Osteoblast (primary cell): ENCODE data around the gene AFF3. TPM values are rescaled to one million over a fixed set of nuclear protein-coding genes. Genes with fewer than 3 reads are reported as not detected.
A peak's percentile ranks its signal among the peaks of the same experiment; 100 is the strongest.

Source experiments
- DNase-seq: peaks from one replicate; pipeline ENCODE4 v3.0.0; 2011; ENCODE audit warnings: low spot score, mixed read lengths; ENCODE audit not compliant: insufficient read length; ENCODE audit errors: missing footprints
- H2AFZ ChIP-seq: 2 replicates; pipeline ENCODE4 v1.6.0; 2011; ENCODE audit warnings: mild to moderate bottlenecking, low read length
- H3K27ac ChIP-seq: 2 replicates; pipeline ENCODE4 v1.5.1; 2011; ENCODE audit warnings: mild to moderate bottlenecking, low read depth, low read length, moderate library complexity
- H3K27me3 ChIP-seq: 2 replicates; pipeline ENCODE4 v1.6.0; 2012; ENCODE audit warnings: mild to moderate bottlenecking, control low read depth, inconsistent platforms, low read length, moderate library complexity; ENCODE audit not compliant: insufficient read depth
- H3K36me3 ChIP-seq: 2 replicates; pipeline ENCODE4 v1.5.1; 2011; ENCODE audit warnings: mild to moderate bottlenecking, low read length, control low read depth, moderate library complexity; ENCODE audit not compliant: insufficient read depth
- H3K4me1 ChIP-seq: 2 replicates; pipeline ENCODE4 v1.5.1; 2011; ENCODE audit warnings: mild to moderate bottlenecking, low read length, control low read depth, moderate library complexity; ENCODE audit not compliant: insufficient read depth
- H3K4me2 ChIP-seq: 2 replicates; pipeline ENCODE4 v1.6.0; 2011; ENCODE audit warnings: mild to moderate bottlenecking, low read length; ENCODE audit not compliant: insufficient read depth
- H3K4me3 ChIP-seq: fragments of 200-600 bp; sonication (generic); 3 replicates; pipeline ENCODE4 v1.5.1; 2012; ENCODE audit warnings: mild to moderate bottlenecking, low read length, inconsistent platforms; ENCODE audit not compliant: insufficient read depth
- H3K79me2 ChIP-seq: 2 replicates; pipeline ENCODE4 v1.6.0; 2012; ENCODE audit warnings: mild to moderate bottlenecking, low read length, control low read depth, inconsistent platforms; ENCODE audit not compliant: insufficient read depth
- H3K9me3 ChIP-seq: 2 replicates; pipeline ENCODE4 v1.5.1; 2011; ENCODE audit warnings: low read depth, low read length, control low read depth
- H4K20me1 ChIP-seq: 2 replicates; pipeline ENCODE4 v1.6.0; 2012; ENCODE audit warnings: mild to moderate bottlenecking, low read length, control low read depth; ENCODE audit not compliant: insufficient read depth
- CTCF ChIP-seq: IDR thresholded peaks from 2 replicates; pipeline ENCODE4 v1.5.1; 2011; ENCODE audit warnings: mild to moderate bottlenecking, low read depth, low read length, moderate library complexity; ENCODE audit errors: extremely low read depth
- total RNA-seq: library from RNA; depleted of rRNA; stranded (reverse); fragments of >200 nt; gene quantifications from 2 replicates; pipeline ENCODE4 v1.2.3, GENCODE V29; 2012

The AFF3 gene
- total RNA-seq, 1 donor = 4.3 TPM

DNA sequence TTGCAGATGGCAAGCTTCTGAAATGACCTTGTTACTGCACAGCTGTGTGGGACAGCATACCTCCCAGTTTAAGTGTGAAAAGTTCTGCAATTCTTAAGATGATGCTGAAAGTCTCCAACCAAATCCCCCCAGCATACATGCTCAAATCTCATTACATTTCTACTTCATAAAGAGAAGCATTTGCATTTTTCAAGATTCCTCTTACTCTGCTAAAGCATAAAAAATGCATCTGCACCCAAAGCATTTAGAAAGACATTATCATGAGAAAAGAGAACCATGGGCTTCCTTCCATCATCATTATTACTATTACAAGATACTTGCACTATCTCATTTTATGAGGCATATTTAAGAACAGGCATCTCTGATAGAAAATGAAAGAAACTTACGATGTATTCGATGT, 415.7 kb downstream of the AFF3 start:
- Histone ChIP-seq H3K36me3 (no peaks in the 10 kb centered on the region), H3K9me3 (no peaks in the 10 kb centered on the region), H3K4me2 (no peak overlapping the region), H3K4me1 (no peaks in the 10 kb centered on the region), H3K27ac (no peak overlapping the region), H4K20me1 (no peaks in the 10 kb centered on the region), H3K27me3 (no peaks in the 10 kb centered on the region), H2AFZ (no peak overlapping the region), H3K4me3 (no peak overlapping the region), H3K79me2 (no peaks in the 10 kb centered on the region)
- TF ChIP-seq CTCF = no peak
- DNase-seq = no peak

DNA sequence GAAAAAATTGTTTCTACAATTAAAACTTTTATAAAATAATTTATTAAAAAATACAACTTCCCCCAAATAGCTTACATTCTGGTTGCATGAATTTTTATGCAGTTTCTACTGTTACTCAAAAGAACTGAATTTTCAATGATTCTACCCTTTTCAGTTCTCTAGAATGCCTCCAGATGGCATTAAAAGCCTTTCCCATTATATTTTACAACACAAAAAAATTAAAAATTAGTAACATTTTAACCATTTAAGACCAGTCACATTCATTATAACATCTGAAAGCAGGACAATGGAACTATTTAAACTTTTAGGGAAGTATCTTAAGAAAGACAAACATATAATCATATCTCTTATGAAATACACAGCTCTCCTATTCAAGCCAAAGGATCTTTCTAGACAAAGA, 416.6 kb downstream of the AFF3 start:
- no peaks in the 10 kb centered on the region for H3K36me3 ChIP-seq
- peak; percentile 32 for DNase-seq
- no peak overlapping the region for H3K27ac ChIP-seq
- no peak overlapping the region for H3K4me2 ChIP-seq
- no peaks in the 10 kb centered on the region for H3K9me3 ChIP-seq
- no peaks in the 10 kb centered on the region for H3K27me3 ChIP-seq
- H3K4me3 ChIP-seq = no peak overlapping the region
- peak; percentile 54 for TF ChIP-seq CTCF
- H4K20me1 ChIP-seq = no peaks in the 10 kb centered on the region
- no peaks in the 10 kb centered on the region for H3K4me1 ChIP-seq
- H3K79me2 ChIP-seq = no peaks in the 10 kb centered on the region
- no peak overlapping the region for H2AFZ ChIP-seq

GRCh38 chr2:99722476-99722875, 419.9 kb downstream of the AFF3 start:
- H3K79me2 ChIP-seq = no peaks in the 10 kb centered on the region
- no peak overlapping the region for H3K4me2 ChIP-seq
- no peaks in the 10 kb centered on the region for H3K27me3 ChIP-seq
- H3K4me1 ChIP-seq = no peaks in the 10 kb centered on the region
- H4K20me1 ChIP-seq = no peaks in the 10 kb centered on the region
- H3K27ac ChIP-seq = no peak overlapping the region
- no peak for DNase-seq
- H2AFZ ChIP-seq = no peak overlapping the region
- H3K9me3 ChIP-seq = no peaks in the 10 kb centered on the region
- no peak for TF ChIP-seq CTCF
- H3K36me3 ChIP-seq = no peaks in the 10 kb centered on the region
- no peak overlapping the region for H3K4me3 ChIP-seq

DNA sequence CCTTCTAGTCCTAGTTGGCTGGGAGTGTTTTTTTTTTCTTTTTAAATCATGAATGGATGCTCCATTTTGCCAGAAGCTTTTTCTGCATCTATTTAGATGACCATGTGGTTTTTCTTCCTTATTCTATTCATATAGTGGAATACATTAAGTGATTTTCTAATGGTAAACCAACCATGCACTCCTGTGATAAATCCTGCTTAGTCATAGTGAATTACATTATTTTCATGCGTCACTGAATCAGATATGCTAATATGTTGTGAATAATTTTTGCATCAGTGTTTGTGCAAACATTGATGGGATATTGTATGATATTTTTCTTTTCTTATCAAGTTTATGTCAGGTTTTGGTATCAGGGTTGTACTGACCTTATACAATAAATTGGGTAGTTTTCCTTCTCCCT, 423.3 kb downstream of the AFF3 start:
- H3K4me1 ChIP-seq = no peaks in the 10 kb centered on the region
- H3K27ac ChIP-seq = no peak overlapping the region
- H3K4me3 ChIP-seq = no peak overlapping the region
- H3K4me2 ChIP-seq = no peak overlapping the region
- H3K79me2 ChIP-seq = no peaks in the 10 kb centered on the region
- no peaks in the 10 kb centered on the region for H3K36me3 ChIP-seq
- no peak for DNase-seq
- TF ChIP-seq CTCF = no peak
- no peaks in the 10 kb centered on the region for H3K9me3 ChIP-seq
- H4K20me1 ChIP-seq = no peaks in the 10 kb centered on the region
- no peaks in the 10 kb centered on the region for H3K27me3 ChIP-seq
- no peak overlapping the region for H2AFZ ChIP-seq
